Neural progenitor cell (in vitro differentiated cells): ENCODE measurements around the gene CLASRP. TPM values are rescaled to one million over a fixed set of nuclear protein-coding genes. Genes with fewer than 3 reads are reported as not detected.

Experiments used
- DNase-seq: peaks from one replicate; pipeline ENCODE4 v3.0.0-alpha.2; 2016; ENCODE audit warnings: low spot score
- H2AFZ ChIP-seq: fragments of 200-600 bp; sonication (generic); replicated peaks from 2 replicates; pipeline ENCODE4 v1.6.1; 2016; ENCODE audit warnings: antibody characterized with exemption
- H3F3A ChIP-seq: fragments of 200-600 bp; sonication (generic); 2 replicates; pipeline ENCODE4 v1.6.1; 2016; ENCODE audit warnings: antibody characterized with exemption, low read depth
- H3K27ac ChIP-seq: fragments of 200-600 bp; sonication (generic); 2 replicates; pipeline ENCODE4 v1.5.1; 2016; ENCODE audit warnings: mild to moderate bottlenecking
- H3K27me3 ChIP-seq: fragments of 200-600 bp; sonication (generic); 2 replicates; pipeline ENCODE4 v1.6.1; 2016; ENCODE audit warnings: mild to moderate bottlenecking, moderate library complexity
- H3K36me3 ChIP-seq: fragments of 200-600 bp; sonication (generic); 2 replicates; pipeline ENCODE4 v1.5.1; 2016
- H3K4me1 ChIP-seq: fragments of 200-600 bp; sonication (generic); 2 replicates; pipeline ENCODE4 v1.6.1; 2016; ENCODE audit warnings: mixed run types
- H3K4me2 ChIP-seq: fragments of 200-600 bp; sonication (generic); 2 replicates; pipeline ENCODE4 v1.6.1; 2016
- H3K4me3 ChIP-seq: fragments of 200-600 bp; sonication (generic); 2 replicates; pipeline ENCODE4 v1.5.1; 2016
- H3K79me2 ChIP-seq: fragments of 200-600 bp; sonication (generic); 2 replicates; pipeline ENCODE4 v1.6.1; 2016; ENCODE audit warnings: low read depth
- H3K9ac ChIP-seq: fragments of 200-600 bp; sonication (generic); 2 replicates; pipeline ENCODE4 v1.6.1; 2016
- H3K9me3 ChIP-seq: fragments of 200-600 bp; sonication (generic); 2 replicates; pipeline ENCODE4 v1.5.1; 2016; ENCODE audit warnings: low read depth
- H4K20me1 ChIP-seq: fragments of 200-600 bp; sonication (generic); 2 replicates; pipeline ENCODE4 v1.6.1; 2016; ENCODE audit warnings: low read depth
- H3K27ac Mint-ChIP-seq: 3 replicates; pipeline ENCODE4 v1.8.0; 2021; ENCODE audit warnings: mixed read lengths
- H3K27me3 Mint-ChIP-seq: 2 replicates; pipeline ENCODE4 v1.8.0; 2022; ENCODE audit warnings: low read depth, mild to moderate bottlenecking, inconsistent platforms, moderate library complexity, mixed read lengths; ENCODE audit not compliant: insufficient read depth
- H3K36me3 Mint-ChIP-seq: 3 replicates; pipeline ENCODE4 v1.8.0; 2021; ENCODE audit warnings: mixed read lengths
- H3K4me1 Mint-ChIP-seq: 3 replicates; pipeline ENCODE4 v1.8.0; 2021; ENCODE audit warnings: mixed read lengths
- H3K4me3 Mint-ChIP-seq: 3 replicates; pipeline ENCODE4 v1.8.0; 2021; ENCODE audit warnings: mild to moderate bottlenecking, moderate library complexity, mixed read lengths
- H3K9me3 Mint-ChIP-seq: 3 replicates; pipeline ENCODE4 v1.8.0; 2020; ENCODE audit warnings: mixed read lengths
- EZH2 ChIP-seq: fragments of 200-600 bp; sonication (generic); IDR thresholded peaks from 2 replicates; pipeline ENCODE4 v1.6.1; 2017; ENCODE audit warnings: antibody characterized with exemption, mild to moderate bottlenecking, moderate library complexity
- EZH2phosphoT487 ChIP-seq: fragments of 200-600 bp; sonication (generic); IDR thresholded peaks from 2 replicates; pipeline ENCODE4 v1.6.1; 2017; ENCODE audit warnings: antibody characterized with exemption
- total RNA-seq: library from RNA; depleted of rRNA; stranded (reverse); fragments of >200 nt; gene quantifications from 2 replicates; pipeline ENCODE4 v1.2.3, GENCODE V29; 2015; ENCODE audit warnings: low replicate concordance
- TF ChIP-seq, protein P1 (sequence below): fragments of 200-600 bp; sonication (generic); IDR thresholded peaks from 2 replicates; pipeline ENCODE4 v1.5.1; 2017; ENCODE audit warnings: antibody characterized with exemption, mild to moderate bottlenecking

The CLASRP gene
- total RNA-seq, 1 donor from 2014 or later: 57.0 TPM

DNA sequence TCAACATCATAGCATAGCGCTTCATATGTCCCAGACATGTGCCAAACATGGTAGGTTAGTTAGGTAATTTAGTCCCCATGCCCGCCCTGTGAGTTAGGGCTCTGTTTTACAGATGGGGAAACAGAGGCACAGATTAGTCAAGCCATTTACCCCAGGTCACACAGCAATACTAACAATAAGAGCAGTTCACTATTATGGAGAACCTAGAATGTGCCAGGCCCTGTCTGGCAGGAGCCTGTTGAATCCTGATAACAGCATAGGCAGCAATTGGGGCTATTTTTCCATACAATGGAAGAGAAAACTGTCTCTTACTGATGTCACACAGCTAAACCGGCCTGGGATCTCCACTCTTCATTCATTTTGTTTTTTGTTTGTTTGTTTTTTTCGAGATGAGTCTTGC is 47.6 kb downstream of the CLASRP start:
- Histone ChIP-seq H3F3A (peaks cover 17% of the 10 kb centered on the region), H3K4me2 (no peak overlapping the region), H3K36me3 (no peaks in the 10 kb centered on the region), H3K79me2 (peaks cover 38% of the 10 kb centered on the region), H2AFZ (no peak overlapping the region), H3K27me3 (no peaks in the 10 kb centered on the region), H3K4me3 (no peak overlapping the region), H3K27ac (no peak overlapping the region), H4K20me1 (peaks cover 11% of the 10 kb centered on the region), H3K9ac (no peak overlapping the region), H3K9me3 (no peaks in the 10 kb centered on the region), H3K4me1 (peaks cover 7% of the 10 kb centered on the region)
- TF ChIP-seq EZH2phosphoT487 (no peak), EZH2 (no peak)
- TF ChIP-seq, protein P1, sequence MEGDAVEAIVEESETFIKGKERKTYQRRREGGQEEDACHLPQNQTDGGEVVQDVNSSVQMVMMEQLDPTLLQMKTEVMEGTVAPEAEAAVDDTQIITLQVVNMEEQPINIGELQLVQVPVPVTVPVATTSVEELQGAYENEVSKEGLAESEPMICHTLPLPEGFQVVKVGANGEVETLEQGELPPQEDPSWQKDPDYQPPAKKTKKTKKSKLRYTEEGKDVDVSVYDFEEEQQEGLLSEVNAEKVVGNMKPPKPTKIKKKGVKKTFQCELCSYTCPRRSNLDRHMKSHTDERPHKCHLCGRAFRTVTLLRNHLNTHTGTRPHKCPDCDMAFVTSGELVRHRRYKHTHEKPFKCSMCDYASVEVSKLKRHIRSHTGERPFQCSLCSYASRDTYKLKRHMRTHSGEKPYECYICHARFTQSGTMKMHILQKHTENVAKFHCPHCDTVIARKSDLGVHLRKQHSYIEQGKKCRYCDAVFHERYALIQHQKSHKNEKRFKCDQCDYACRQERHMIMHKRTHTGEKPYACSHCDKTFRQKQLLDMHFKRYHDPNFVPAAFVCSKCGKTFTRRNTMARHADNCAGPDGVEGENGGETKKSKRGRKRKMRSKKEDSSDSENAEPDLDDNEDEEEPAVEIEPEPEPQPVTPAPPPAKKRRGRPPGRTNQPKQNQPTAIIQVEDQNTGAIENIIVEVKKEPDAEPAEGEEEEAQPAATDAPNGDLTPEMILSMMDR: no peak
- DNase-seq: no peak
- Mint-ChIP-seq H3K4me3 (no peak overlapping the region), H3K27ac (no peak overlapping the region), H3K9me3 (no peaks in the 10 kb centered on the region), H3K4me1 (peaks cover 14% of the 10 kb centered on the region), H3K36me3 (peaks cover 16% of the 10 kb centered on the region), H3K27me3 (peaks cover 9% of the 10 kb centered on the region)

- Mint-ChIP-seq H3K27me3 (peaks cover 5% of the 10 kb centered on the region), H3K36me3 (peaks cover 8% of the 10 kb centered on the region), H3K9me3 (no peaks in the 10 kb centered on the region), H3K4me1 (peaks cover 14% of the 10 kb centered on the region), H3K4me3 (no peak overlapping the region), H3K27ac (no peak overlapping the region)
- no peak for TF ChIP-seq EZH2
- TF ChIP-seq, protein P1: no peak
- no peak for TF ChIP-seq EZH2phosphoT487
- no peak for DNase-seq
- Histone ChIP-seq H3K36me3 (no peaks in the 10 kb centered on the region), H3K9me3 (no peaks in the 10 kb centered on the region), H2AFZ (no peak overlapping the region), H3K4me3 (no peak overlapping the region), H3K4me1 (peaks cover 7% of the 10 kb centered on the region), H3K79me2 (peaks cover 27% of the 10 kb centered on the region), H3K4me2 (no peak overlapping the region), H3K27me3 (no peaks in the 10 kb centered on the region), H3F3A (peaks cover 26% of the 10 kb centered on the region), H4K20me1 (peaks cover 6% of the 10 kb centered on the region), H3K27ac (no peak overlapping the region), H3K9ac (no peak overlapping the region)
Measured at GRCh38 chr19:45087531-45087930, 48.7 kb downstream of the CLASRP start.

- peaks cover 14% of the 10 kb centered on the region for H3K36me3 Mint-ChIP-seq
- no peak overlapping the region for H3K4me2 ChIP-seq
- H3K9me3 Mint-ChIP-seq: no peaks in the 10 kb centered on the region
- no peaks in the 10 kb centered on the region for H3K36me3 ChIP-seq
- H3K27ac Mint-ChIP-seq: no peak overlapping the region
- H3K4me3 Mint-ChIP-seq: peak overlapping the region; percentile 58
- no peak for DNase-seq
- peaks cover 8% of the 10 kb centered on the region for H3K27me3 Mint-ChIP-seq
- peaks cover 23% of the 10 kb centered on the region for H4K20me1 ChIP-seq
- H3K4me1 Mint-ChIP-seq: peaks cover 30% of the 10 kb centered on the region
- no peak overlapping the region for H3K9ac ChIP-seq
- peaks cover 17% of the 10 kb centered on the region for H3K4me1 ChIP-seq
- no peaks in the 10 kb centered on the region for H3K9me3 ChIP-seq
- H2AFZ ChIP-seq: no peak overlapping the region
- no peak overlapping the region for H3K27ac ChIP-seq
- peaks cover 30% of the 10 kb centered on the region for H3F3A ChIP-seq
- peaks cover 29% of the 10 kb centered on the region for H3K79me2 ChIP-seq
- TF ChIP-seq EZH2: no peak
- no peak for TF ChIP-seq EZH2phosphoT487
- TF ChIP-seq, protein P1: no peak
- H3K27me3 ChIP-seq: no peaks in the 10 kb centered on the region
- H3K4me3 ChIP-seq: no peak overlapping the region
Measured at GRCh38 chr19:45090034-45090433, 51.2 kb downstream of the CLASRP start.
